Mammary epithelial cell (primary cell): ENCODE results near the gene MED22.

Source experiments
- CTCF ChIP-seq, 2 donors: IDR thresholded peaks in 1 of 2; conservative IDR thresholded peaks in 1 of 2; 2 replicates each; pipeline ENCODE4 v1.5.1; 2011 to 2012; ENCODE audit warnings: inconsistent platforms in 2 of 2, low read length in 2 of 2, mild to moderate bottlenecking in 2 of 2, control low read depth in 1 of 2, low read depth in 1 of 2; ENCODE audit not compliant: insufficient read depth in 1 of 2; ENCODE audit errors: extremely low read depth in 1 of 2
- EZH2 ChIP-seq: IDR thresholded peaks from 2 replicates; pipeline ENCODE4 v1.6.1; 2012; ENCODE audit warnings: low read length, inconsistent platforms, borderline replicate concordance

DNA sequence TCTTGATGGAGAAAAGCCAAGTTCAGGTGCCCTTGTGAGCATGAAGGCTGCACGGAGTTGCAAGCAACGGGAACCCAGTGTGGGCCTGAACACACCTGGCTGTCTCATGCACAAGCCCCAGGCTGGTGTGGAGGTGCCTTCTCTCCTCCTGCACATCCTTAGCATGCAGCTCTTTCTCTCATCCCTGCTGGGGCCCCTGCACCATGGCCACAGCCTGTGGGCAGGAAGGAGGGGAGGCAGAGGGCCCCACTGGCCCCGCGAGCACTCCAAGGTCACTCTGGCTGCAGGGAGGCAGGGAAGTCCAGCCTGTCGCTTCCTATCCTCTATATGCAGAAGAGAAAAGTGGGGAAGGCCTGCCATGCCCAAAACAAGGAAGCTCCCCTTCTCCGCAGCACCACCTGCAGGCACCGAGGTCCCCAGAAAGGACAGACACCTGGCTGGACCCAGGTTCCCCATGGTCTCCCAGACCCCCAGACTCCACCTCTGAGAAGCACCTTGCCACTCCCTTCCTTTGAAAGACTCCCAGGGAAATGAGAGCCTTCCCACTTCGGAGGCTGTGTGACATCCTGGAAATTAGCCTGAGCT lies 46.8 kb upstream of the MED22 start:
- TF ChIP-seq CTCF (conservative IDR thresholded peaks at IDR 0.05 in 1 of 2, IDR thresholded peaks at IDR 0.05 in 1 of 2; ENCODE audit: extremely low read depth in 1 of 2, insufficient read depth in 1 of 2, low read depth in 1 of 2, low read length in 2 of 2): no peak
- no peak for TF ChIP-seq EZH2
